Posterior vena cava (tissue), 2 donors: ENCODE data around the gene NR2F1. TPM values are rescaled to one million over a fixed set of nuclear protein-coding genes. Genes with fewer than 3 reads are reported as not detected.

Source experiments
- DNase-seq: peaks from one replicate; pipeline ENCODE4 v3.0.0-alpha.2; 2020; ENCODE audit warnings: low spot score
- intact Hi-C, 2 donors: fragments of 100-400 bp; cut with DNase I; formaldehyde crosslinking; loops; one replicate each; pipeline versions ENCODE4 v1.14.1 to v1.14.2; 2022 to 2023
- total RNA-seq, 2 donors: library from RNA; stranded (reverse); fragmentation: NEBNext Ultra II Directional; extraction: Animal tissue kit (Norgen Biotek cat#: 25700); gene quantifications; one replicate each; pipeline ENCODE4 v1.2.1, GENCODE V29; 2021
- donor health status: DM: yes; HTN: yes; CAD: no.
- donor health status: DM: yes; HTN: yes; CAD: no.

The NR2F1 gene
- total RNA-seq, 2 donors from 2014 or later: 31.5 to 41.7 TPM

- no peak for DNase-seq
- intact Hi-C loops: loop anchor here in 1 of 2 donors (10.0 kb wide), 1 partner anchor 205 kb away; no protein-coding TSS in a partner anchor
Measured at GRCh38 chr5:93599399-93600120, 16.5 kb downstream of the NR2F1 start.

GRCh38 chr5:93600409-93601070, 17.5 kb downstream of the NR2F1 start:
- intact Hi-C loops: no loop called here
- no peak for DNase-seq

GRCh38 chr5:93601071-93601801, 18.2 kb downstream of the NR2F1 start:
- intact Hi-C loops: no loop called here

GRCh38 chr5:93601802-93602155, 18.8 kb downstream of the NR2F1 start:
- intact Hi-C loops: no loop called here
- no peak for DNase-seq

More at GRCh38 chr5:93601071-93601801, 18.2 kb downstream of the NR2F1 start:
- DNase-seq: no peak

GRCh38 chr5:93602241-93603077, 19.4 kb downstream of the NR2F1 start:
- intact Hi-C loops: no loop called here
- no peak for DNase-seq

GRCh38 chr5:93603078-93603792, 20.2 kb downstream of the NR2F1 start:
- intact Hi-C loops: no loop called here

GRCh38 chr5:93603793-93604643, 21.0 kb downstream of the NR2F1 start:
- intact Hi-C loops: no loop called here
- peak; percentile 88 for DNase-seq

More at GRCh38 chr5:93603078-93603792, 20.2 kb downstream of the NR2F1 start:
- no peak for DNase-seq

GRCh38 chr5:93604644-93605515, 21.9 kb downstream of the NR2F1 start:
- DNase-seq: no peak
- intact Hi-C loops: no loop called here

- intact Hi-C loops: no loop called here
- DNase-seq: no peak
Measured at GRCh38 chr5:93606382-93606752, 23.3 kb downstream of the NR2F1 start.

GRCh38 chr5:93607367-93608258, 24.6 kb downstream of the NR2F1 start:
- intact Hi-C loops: no loop called here
- DNase-seq: no peak

GRCh38 chr5:93608855-93609254, 25.8 kb downstream of the NR2F1 start:
- intact Hi-C loops: no loop called here

GRCh38 chr5:93609762-93610161, 26.7 kb downstream of the NR2F1 start:
- intact Hi-C loops: no loop called here
- no peak for DNase-seq

More at GRCh38 chr5:93608855-93609254, 25.8 kb downstream of the NR2F1 start:
- no peak for DNase-seq

GRCh38 chr5:93610581-93611272, 27.7 kb downstream of the NR2F1 start:
- DNase-seq: no peak
- intact Hi-C loops: no loop called here

- DNase-seq: no peak
- intact Hi-C loops: no loop called here
Measured at GRCh38 chr5:93611273-93611975, 28.4 kb downstream of the NR2F1 start.
